ENCODE data around the gene BTBD9.

BTBD9 gene

DNA sequence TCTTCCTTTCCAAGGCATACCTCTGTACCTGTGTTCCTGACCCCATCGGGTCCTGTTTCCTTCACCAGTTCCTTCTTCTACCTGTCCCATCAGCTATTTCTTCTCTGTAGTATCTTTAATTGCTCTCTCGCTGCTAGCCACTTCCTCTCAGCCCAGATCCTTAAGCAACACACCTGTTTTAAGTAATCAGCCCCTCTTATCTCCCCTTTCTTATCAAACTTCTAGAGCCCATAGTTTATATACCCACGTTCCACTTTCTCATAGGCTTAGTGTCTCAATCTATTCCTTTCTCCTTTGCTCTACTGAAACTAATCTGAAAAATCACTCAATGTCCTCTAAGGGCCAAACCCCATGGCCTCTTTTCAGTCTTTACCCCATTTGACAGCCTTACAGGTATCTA is 239.6 kb downstream of the BTBD9 start:
- in situ Hi-C loops (cut with MboI; ENCODE audit: low sequenced_read_pairs), result no loop called here

DNA sequence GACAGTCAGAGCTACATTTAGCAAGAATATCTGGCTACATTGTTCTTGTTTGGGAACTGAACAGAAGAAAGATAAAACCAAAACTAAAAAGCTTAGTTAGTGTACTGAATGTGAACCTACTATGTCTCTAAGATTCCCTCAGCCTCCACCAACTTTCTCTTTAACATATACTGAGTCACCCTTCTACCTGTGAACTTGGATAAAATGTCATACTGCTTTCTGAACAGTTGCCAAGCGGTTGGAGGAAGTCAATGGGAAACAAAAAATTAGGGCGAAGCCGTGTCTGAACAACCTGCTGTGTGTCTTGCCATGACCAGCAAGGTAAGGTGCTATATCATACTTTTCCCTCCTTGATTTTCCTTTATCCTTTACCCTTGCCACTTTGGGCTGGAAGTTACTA is 243.5 kb downstream of the BTBD9 start:
- in situ Hi-C loops (cut with MboI; ENCODE audit: low sequenced_read_pairs), result no loop called here

- in situ Hi-C loops (cut with MboI; ENCODE audit: low sequenced_read_pairs), result no loop called here
These were observed 245.7 kb downstream of the BTBD9 start for GRCh38 chr6:38393986-38394385.

DNA sequence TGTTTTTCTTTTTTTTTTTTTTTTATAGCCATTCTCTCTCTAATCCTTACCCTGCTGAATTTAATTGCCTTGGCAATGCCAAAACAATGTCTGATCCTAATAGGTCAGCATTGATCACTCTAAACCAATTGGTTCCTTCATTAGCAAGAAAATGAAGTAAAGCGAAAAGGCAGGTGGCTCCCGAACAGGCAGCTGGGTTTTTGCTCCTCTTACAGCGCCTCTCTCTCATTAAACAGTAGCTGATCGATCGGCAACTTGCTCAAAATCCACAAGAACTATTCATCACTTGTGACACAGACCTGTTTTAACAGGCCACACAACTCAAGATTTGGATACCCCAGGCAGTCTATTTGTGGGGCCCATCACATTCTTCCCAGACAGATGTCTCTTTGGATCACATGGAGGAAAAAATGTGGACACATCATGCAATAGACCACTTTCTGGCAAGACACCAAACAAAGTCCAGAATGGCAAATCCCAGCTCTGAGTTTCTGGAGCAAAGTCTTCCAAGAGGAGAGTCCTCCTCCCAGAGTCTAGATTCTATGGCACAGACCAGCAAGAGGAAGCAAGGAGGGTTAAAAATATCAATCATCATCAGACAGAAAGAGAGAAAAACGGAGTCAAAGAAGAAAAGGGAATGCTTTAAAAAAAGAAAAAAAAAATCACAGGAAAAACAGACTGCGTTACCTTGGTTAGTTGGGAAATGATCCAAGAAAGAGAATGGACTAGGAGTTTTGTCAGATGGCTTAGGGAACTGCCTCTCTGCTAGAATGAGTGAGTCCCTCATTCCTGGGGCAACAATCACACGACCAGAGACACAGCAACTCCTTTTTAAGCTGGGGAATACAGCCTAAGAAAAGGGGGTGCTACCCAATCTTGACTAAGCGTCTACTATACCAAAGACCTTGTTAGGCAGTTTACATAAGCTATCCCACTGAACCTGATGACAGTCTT is 247.8 kb downstream of the BTBD9 start:
- in situ Hi-C loops (cut with MboI; ENCODE audit: low sequenced_read_pairs), result no loop called here

- in situ Hi-C loops (cut with MboI; ENCODE audit: low sequenced_read_pairs), result no loop called here
These were observed 248.5 kb downstream of the BTBD9 start for GRCh38 chr6:38391206-38391605.

DNA sequence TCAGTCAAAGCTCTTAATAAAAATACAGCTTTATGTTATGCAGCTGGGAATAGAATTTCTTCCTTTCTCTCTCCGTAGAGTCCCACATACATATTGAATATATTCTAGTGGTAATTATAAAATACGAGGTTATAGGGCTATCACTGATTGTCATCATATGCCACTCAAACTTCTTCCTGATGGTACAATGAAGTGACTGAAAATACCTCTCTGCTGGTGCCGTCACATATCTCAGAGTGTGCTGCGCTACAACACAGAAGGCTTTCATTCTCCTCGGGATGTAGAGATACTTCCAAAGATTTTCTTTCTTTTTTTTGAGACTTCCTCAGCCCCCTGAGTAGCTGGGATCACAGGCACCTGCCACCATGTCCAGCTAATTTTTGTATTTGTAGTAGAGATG is 249.9 kb downstream of the BTBD9 start:
- in situ Hi-C loops (cut with MboI; ENCODE audit: low sequenced_read_pairs), result no loop called here

- in situ Hi-C loops (cut with MboI; ENCODE audit: low sequenced_read_pairs), result no loop called here
These were observed 251.8 kb downstream of the BTBD9 start for GRCh38 chr6:38387971-38388370.

- in situ Hi-C loops (cut with MboI; ENCODE audit: low sequenced_read_pairs), result no loop called here
These were observed 252.3 kb downstream of the BTBD9 start for GRCh38 chr6:38387461-38387860.

DNA sequence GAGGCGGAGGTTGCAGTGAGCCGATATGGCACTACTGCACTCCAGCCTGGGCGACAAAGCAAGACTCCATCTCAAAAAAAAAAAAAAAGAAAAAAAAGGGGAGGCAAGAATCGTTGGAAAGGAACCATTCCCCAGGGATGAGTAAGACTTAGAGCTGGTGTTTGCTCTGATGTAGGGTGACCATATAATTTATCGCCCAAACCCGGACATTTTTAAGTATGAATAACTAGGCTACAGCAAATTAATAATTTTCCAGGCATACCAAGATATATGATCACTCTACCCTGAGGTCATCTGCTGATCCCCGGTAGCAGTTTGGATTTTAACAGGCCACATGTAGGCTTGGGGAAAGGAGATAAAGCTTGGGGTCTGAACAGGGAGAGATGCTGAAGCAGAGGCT is 260.9 kb downstream of the BTBD9 start:
- in situ Hi-C loops (cut with MboI; ENCODE audit: low sequenced_read_pairs), result no loop called here

DNA sequence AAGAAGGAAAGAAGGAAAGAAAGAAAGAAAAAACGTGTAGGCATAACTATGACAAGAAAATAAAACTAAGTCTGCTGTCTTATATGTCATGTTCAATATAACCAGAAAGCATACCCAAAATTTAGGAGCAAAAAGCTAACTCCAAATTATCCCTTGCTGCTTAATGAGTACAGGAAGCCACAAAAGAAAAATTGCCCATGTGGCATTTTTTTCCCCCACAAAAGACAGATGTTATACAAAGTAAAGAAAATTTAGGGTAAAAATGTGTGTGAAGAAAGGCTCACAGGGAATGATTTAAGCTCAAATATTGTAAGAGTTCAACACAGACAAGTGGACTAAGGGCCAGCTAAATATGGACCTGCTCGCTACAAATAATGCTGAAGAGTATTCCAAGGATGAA is 263.8 kb downstream of the BTBD9 start:
- in situ Hi-C loops (cut with MboI; ENCODE audit: low sequenced_read_pairs), result no loop called here

GRCh38 chr6:38375341-38375740 is 264.4 kb downstream of the BTBD9 start:
- in situ Hi-C loops (cut with MboI; ENCODE audit: low sequenced_read_pairs), result no loop called here

DNA sequence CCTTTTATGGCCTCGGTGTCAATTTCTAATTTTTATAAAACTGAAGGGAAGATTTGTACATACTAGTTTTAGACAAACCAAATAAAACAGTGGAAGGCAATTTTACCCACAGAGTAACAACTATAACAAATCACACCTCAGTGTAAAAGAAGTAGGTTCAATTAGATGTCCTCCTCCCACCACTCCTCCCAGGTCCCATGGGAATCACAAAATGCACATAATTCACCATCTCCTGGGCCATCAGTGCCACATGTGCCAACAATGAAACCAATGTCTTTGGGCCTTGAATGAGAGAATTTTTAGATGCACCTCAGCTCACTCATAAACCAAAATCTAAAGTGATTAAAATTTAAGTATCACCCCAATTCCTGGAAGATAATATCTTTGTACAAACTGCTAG is 267.8 kb downstream of the BTBD9 start:
- in situ Hi-C loops (cut with MboI; ENCODE audit: low sequenced_read_pairs), result no loop called here

GRCh38 chr6:38370653-38371601 is 268.8 kb downstream of the BTBD9 start:
- in situ Hi-C loops (cut with MboI; ENCODE audit: low sequenced_read_pairs), result no loop called here

DNA sequence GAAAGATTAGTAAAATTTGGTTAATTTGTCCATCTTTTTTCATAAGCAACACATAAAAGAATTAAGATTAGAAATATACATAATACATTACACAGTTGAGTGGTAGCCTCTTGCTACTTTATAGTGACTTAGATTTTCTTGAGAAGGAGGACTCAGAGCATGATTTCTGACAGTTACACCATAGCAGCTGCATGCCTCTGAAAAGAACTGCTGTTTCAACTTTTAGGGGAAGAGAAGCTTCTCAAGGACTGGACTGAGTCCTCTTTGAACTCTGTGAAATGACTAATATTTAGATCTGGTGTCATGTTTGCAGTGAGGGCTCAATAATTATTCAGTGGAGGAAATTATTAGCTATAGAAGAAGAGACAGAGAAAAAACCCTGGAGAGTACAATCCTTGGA is 272.5 kb downstream of the BTBD9 start:
- in situ Hi-C loops (cut with MboI; ENCODE audit: low sequenced_read_pairs), result no loop called here

- in situ Hi-C loops (cut with MboI; ENCODE audit: low sequenced_read_pairs), result no loop called here
These were observed 273.5 kb downstream of the BTBD9 start for GRCh38 chr6:38366234-38366633.

- in situ Hi-C loops (cut with MboI; ENCODE audit: low sequenced_read_pairs), result no loop called here
These were observed 275.0 kb downstream of the BTBD9 start for GRCh38 chr6:38364775-38365174.

DNA sequence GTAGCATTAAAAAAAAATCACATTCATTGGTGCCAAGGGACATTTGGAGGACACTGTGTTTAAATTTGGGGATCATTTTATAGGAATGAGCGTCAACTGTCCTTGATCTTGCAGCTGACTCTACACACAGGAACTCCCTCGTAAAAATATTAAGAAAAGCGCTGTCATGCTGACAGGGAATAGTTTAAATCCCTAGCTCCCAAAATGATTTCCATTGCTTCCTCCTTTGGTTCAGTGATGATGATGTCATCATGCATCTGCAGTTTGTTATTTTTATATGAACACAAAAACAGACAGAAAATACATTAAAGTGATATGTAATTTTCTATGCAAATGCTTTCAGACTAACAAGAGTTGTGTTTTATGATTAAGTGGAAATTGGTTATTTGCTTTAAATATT is 275.6 kb downstream of the BTBD9 start:
- in situ Hi-C loops (cut with MboI; ENCODE audit: low sequenced_read_pairs), result no loop called here

GRCh38 chr6:38355519-38355918 is 284.2 kb downstream of the BTBD9 start:
- in situ Hi-C loops (cut with MboI; ENCODE audit: low sequenced_read_pairs), result no loop called here

- in situ Hi-C loops (cut with MboI; ENCODE audit: low sequenced_read_pairs), result no loop called here
These were observed 284.8 kb downstream of the BTBD9 start for GRCh38 chr6:38354905-38355304.

- in situ Hi-C loops (cut with MboI; ENCODE audit: low sequenced_read_pairs), result no loop called here
These were observed 285.7 kb downstream of the BTBD9 start for GRCh38 chr6:38354037-38354381.

DNA sequence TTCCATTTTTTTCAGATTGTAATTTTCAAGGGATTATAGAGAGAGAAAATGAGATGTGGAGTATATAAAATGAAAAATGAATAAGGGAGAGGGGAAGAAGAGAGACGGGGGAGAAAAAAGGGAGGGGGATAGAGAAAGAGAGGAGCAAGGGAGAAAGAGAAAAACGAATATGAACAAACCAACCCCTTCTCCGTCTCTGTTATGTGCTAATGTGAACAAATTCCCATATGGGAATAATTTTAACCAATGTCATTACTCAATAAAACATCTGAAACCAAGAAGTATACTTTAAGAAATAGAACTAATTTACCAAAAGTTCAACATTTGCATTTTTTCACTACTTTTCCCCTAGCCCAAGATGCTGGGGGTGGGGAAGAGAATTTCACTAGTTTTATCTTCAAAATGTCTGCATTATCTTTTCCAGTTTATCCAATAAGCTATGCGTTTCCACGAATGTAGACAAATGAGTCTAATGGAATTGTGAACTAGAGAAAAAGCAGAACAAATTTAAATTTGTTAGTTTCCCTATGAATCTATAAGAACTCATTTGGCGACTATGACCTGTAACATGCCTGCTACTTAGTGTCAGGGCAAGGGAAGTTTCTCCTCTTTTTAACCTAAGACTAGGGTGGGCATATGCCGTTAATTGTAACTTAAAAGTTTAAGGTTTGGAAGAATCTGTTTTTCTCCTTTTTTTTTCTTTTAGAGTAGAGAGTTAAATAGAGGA is 286.3 kb downstream of the BTBD9 start:
- in situ Hi-C loops (cut with MboI; ENCODE audit: low sequenced_read_pairs), result no loop called here
